Upper lobe of right lung (tissue), 1 donor: ENCODE data around the gene RIMKLB. TPM values are rescaled to one million over a fixed set of nuclear protein-coding genes. Genes with fewer than 3 reads are reported as not detected.

ENCODE experiments used
- ATAC-seq: fragments of 200-7000 bp; cut with Tn5 transposase; one replicate; pipeline ENCODE4 v1.9.1; 2020; ENCODE audit warnings: mild to moderate bottlenecking, moderate library complexity
- DNase-seq: peaks from one replicate; pipeline ENCODE4 v3.0.0-alpha.2; 2020
- H3K27ac ChIP-seq: fragments of 200-600 bp; one replicate; pipeline ENCODE4 v1.8.0; 2022
- H3K27me3 ChIP-seq: fragments of 200-600 bp; one replicate; pipeline ENCODE4 v1.8.0; 2022; ENCODE audit warnings: mild to moderate bottlenecking
- H3K36me3 ChIP-seq: fragments of 200-600 bp; one replicate; pipeline ENCODE4 v1.8.0; 2022
- H3K4me1 ChIP-seq: fragments of 200-600 bp; one replicate; pipeline ENCODE4 v1.8.0; 2022
- H3K4me3 ChIP-seq: fragments of 200-600 bp; one replicate; pipeline ENCODE4 v1.8.0; 2022; ENCODE audit warnings: mild to moderate bottlenecking
- H3K9me3 ChIP-seq: fragments of 200-600 bp; one replicate; pipeline ENCODE4 v1.8.0; 2022
- CTCF ChIP-seq: fragments of 200-600 bp; IDR thresholded peaks from one replicate; pipeline ENCODE4 v1.8.0; 2022; ENCODE audit warnings: antibody characterized with exemption
- intact Hi-C: fragments of 100-400 bp; cut with DNase I; formaldehyde crosslinking; loops from one replicate; pipeline ENCODE4 v1.11.0; 2022
- total RNA-seq: library from RNA; stranded (reverse); fragmentation: NEBNext Ultra II Directional; extraction: Animal tissue kit (Norgen Biotek cat#: 25700); gene quantifications from one replicate; pipeline ENCODE4 v1.2.1, GENCODE V29; 2021
- donor health status: DM: no; HTN: yes; CAD: no; lungs with severe emphysema.

Gene RIMKLB
- total RNA-seq, 1 donor from 2014 or later: 32.0 TPM

DNA sequence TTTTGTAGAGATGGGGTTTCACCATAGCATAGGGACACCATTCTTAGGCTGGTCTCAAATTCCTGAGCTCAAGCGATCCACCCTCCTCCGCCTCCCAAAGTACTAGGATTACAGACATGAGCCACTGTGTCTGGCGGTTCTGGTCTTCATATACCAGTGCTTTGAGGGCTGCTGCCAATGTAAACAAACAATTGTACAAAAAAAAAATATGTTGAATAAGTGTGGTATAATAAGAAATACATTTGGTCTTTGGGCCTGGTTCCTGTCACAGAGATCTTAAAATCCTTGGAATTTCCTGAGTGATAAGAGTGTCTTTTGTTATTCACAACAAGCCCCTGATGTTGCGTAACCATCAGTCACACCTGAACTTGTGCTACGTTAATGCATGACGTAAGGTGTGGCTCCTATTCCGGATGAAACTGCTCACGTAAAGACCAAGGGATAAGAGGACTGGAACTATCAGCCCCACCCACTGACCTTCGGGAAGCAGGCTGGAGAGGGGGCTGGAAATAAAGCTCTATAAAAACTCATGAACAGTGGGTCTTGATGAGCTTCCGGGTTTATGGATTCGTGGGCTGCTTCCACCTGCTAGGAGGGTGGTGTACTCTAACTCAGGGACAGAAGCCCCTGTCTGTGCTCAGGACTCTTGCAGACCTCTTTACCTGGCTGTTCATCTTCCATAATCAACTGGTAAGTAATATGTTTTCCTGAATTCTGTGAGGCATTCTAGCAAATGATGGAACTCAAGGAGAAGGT, 16.5 kb upstream of the RIMKLB start:
- ATAC-seq (peak; percentile 77), DNase-seq (no peak)
- intact Hi-C loops: loop anchor here (10.0 kb wide), 1 partner anchor 143 kb away; the partner anchor contains the start of gene A2ML1
- H3K9me3 ChIP-seq: no peaks in the 10 kb centered on the region
- H3K36me3 ChIP-seq: no peaks in the 10 kb centered on the region
- no peaks in the 10 kb centered on the region for H3K4me1 ChIP-seq
- no peaks in the 10 kb centered on the region for H3K27me3 ChIP-seq
- peak overlapping the region; percentile 12 for H3K27ac ChIP-seq
- H3K4me3 ChIP-seq: peak overlapping the region; percentile 3
- TF ChIP-seq CTCF: no peak

DNA sequence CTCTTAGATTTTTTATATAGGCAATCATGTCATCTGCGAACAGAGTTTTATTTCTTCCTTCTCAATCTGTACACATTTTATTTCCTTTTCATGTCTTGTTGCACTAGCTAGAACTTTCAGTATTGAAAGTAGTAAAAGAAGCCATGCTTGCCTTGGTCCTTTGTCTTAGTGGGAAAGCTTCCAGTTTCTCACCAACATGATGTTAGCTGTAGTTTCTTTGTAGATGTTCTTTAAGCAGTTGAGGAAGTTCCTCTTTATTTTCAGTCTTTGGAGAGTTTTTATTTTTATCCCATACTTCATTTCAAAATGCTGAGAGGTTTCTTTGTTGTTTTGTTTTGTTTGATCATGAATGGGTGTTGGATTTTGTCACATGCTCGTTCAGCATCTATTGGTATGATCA, 12.7 kb upstream of the RIMKLB start:
- H3K27me3 ChIP-seq: no peaks in the 10 kb centered on the region
- TF ChIP-seq CTCF: no peak
- H3K4me3 ChIP-seq: no peak overlapping the region
- ATAC-seq (no peak), DNase-seq (no peak)
- no peaks in the 10 kb centered on the region for H3K36me3 ChIP-seq
- intact Hi-C loops: loop anchor here (10.0 kb wide), 1 partner anchor 140 kb away; the partner anchor contains the start of gene A2ML1
- H3K27ac ChIP-seq: no peak overlapping the region
- H3K9me3 ChIP-seq: no peaks in the 10 kb centered on the region
- H3K4me1 ChIP-seq: peaks cover 18% of the 10 kb centered on the region

- no peak for TF ChIP-seq CTCF
- Histone ChIP-seq H3K4me1 (peaks cover 27% of the 10 kb centered on the region), H3K27ac (peak overlapping the region; percentile 43), H3K36me3 (no peaks in the 10 kb centered on the region), H3K4me3 (no peak overlapping the region), H3K27me3 (no peaks in the 10 kb centered on the region), H3K9me3 (no peaks in the 10 kb centered on the region)
- DNase-seq (no peak), ATAC-seq (peak; percentile 94)
- intact Hi-C loops: loop anchor here (10.0 kb wide), 1 partner anchor 137 kb away; the partner anchor contains the start of gene A2ML1
Observed at GRCh38 chr12:8687846-8688601, 9.8 kb upstream of the RIMKLB start.

DNA sequence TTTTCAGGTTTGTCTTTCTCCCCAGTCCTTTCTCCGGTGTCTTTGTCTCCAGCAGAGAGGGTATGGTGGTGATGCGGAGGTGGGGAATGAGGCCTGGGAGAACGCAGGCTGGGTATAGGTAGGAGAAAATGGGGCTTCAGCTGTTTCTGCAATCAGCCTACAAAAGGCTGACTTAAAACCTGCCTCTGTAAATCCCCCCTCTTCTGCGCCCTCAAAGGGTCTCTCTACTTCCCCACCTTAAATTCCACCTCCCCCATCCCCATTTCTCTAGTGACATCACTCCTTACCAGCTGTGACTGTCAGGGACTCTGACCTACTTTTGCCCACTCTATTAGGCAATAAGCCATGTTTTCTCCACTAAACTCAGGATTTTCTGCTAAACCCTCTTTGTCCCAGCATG, 8.1 kb upstream of the RIMKLB start:
- DNase-seq (no peak), ATAC-seq (no peak)
- Histone ChIP-seq H3K4me1 (peaks cover 29% of the 10 kb centered on the region), H3K9me3 (no peaks in the 10 kb centered on the region), H3K4me3 (no peak overlapping the region), H3K27ac (no peak overlapping the region), H3K36me3 (no peaks in the 10 kb centered on the region), H3K27me3 (no peaks in the 10 kb centered on the region)
- intact Hi-C loops: loop anchor here (10.0 kb wide), 1 partner anchor 135 kb away; the partner anchor contains the start of gene A2ML1
- no peak for TF ChIP-seq CTCF

DNA sequence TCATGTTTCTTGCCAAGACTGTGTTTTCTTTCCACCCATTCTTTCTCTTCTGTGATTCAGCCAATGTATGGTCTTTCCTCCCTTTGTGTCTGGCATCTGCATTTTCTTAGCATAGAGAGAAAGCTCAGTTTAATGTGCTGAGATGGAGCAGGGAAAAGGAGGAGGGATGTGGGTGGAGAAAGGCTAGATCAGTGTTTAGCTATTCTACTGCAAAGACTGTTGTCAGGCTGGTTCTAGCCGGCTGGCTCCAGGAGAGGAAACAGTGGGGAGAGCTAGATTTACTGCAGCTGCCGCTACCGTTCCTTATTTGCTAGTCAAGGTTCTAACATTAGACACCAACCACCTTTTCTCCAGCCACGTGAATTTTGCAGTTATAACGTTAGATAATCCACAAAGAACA, 5.2 kb upstream of the RIMKLB start:
- ATAC-seq (peak; percentile 68), DNase-seq (no peak)
- H3K4me1 ChIP-seq: peaks cover 31% of the 10 kb centered on the region
- H3K27me3 ChIP-seq: no peaks in the 10 kb centered on the region
- no peaks in the 10 kb centered on the region for H3K36me3 ChIP-seq
- H3K9me3 ChIP-seq: no peaks in the 10 kb centered on the region
- intact Hi-C loops: no loop called here
- H3K27ac ChIP-seq: peak overlapping the region; percentile 59
- H3K4me3 ChIP-seq: no peak overlapping the region
- TF ChIP-seq CTCF: no peak
